GM23338 (cell line): Measurements from ENCODE around the gene FAM9C.

ENCODE experiments used
- CREB1 ChIP-seq: fragments of 250-450 bp; sonication (Bioruptor Pico); IDR thresholded peaks from 2 replicates; pipeline ENCODE4 v1.5.0; 2020; ENCODE audit warnings: low read depth, mild to moderate bottlenecking, moderate library complexity
- EZH2 ChIP-seq: fragments of 200-600 bp; sonication (generic); IDR thresholded peaks from one replicate; pipeline ENCODE4 v1.8.0; 2017; ENCODE audit warnings: antibody characterized with exemption, mild to moderate bottlenecking, low read depth; ENCODE audit not compliant: unreplicated experiment
- EZH2phosphoT487 ChIP-seq: fragments of 200-600 bp; sonication (generic); IDR thresholded peaks from one replicate; pipeline ENCODE4 v1.8.1; 2018; ENCODE audit warnings: antibody characterized with exemption; ENCODE audit not compliant: unreplicated experiment
- JUNB ChIP-seq: IDR thresholded peaks from one replicate; pipeline ENCODE4 v1.6.1; 2016; ENCODE audit warnings: antibody characterized with exemption; ENCODE audit not compliant: unreplicated experiment
- POLR2AphosphoS5 ChIP-seq: IDR thresholded peaks from 2 replicates; pipeline ENCODE4 v1.6.1; 2016; ENCODE audit warnings: antibody characterized with exemption, low read depth
- ZNF114 ChIP-seq: fragments of 250-450 bp; sonication (Bioruptor Pico); IDR thresholded peaks from 2 replicates; pipeline ENCODE4 v1.5.0; 2020; ENCODE audit warnings: mild to moderate bottlenecking, moderate library complexity
- TF ChIP-seq, protein P1 (sequence below), 2 experiments: fragments of 200-600 bp in 1 of 2; sonication (generic) in 1 of 2; conservative IDR thresholded peaks; 2 replicates each; pipeline versions ENCODE4 v1.5.1 to v1.6.1; 2016 to 2017; ENCODE audit warnings: antibody characterized with exemption in 2 of 2, low read depth in 2 of 2, mild to moderate bottlenecking in 2 of 2, moderate library complexity in 1 of 2
- TF ChIP-seq, protein P2 (sequence below): IDR thresholded peaks from one replicate; pipeline ENCODE4 v1.6.1; 2018; ENCODE audit warnings: antibody characterized with exemption; ENCODE audit not compliant: unreplicated experiment
- TF ChIP-seq, protein P3 (sequence below): IDR thresholded peaks from 2 replicates; pipeline ENCODE4 v1.6.1; 2016; ENCODE audit warnings: antibody characterized with exemption

DNA sequence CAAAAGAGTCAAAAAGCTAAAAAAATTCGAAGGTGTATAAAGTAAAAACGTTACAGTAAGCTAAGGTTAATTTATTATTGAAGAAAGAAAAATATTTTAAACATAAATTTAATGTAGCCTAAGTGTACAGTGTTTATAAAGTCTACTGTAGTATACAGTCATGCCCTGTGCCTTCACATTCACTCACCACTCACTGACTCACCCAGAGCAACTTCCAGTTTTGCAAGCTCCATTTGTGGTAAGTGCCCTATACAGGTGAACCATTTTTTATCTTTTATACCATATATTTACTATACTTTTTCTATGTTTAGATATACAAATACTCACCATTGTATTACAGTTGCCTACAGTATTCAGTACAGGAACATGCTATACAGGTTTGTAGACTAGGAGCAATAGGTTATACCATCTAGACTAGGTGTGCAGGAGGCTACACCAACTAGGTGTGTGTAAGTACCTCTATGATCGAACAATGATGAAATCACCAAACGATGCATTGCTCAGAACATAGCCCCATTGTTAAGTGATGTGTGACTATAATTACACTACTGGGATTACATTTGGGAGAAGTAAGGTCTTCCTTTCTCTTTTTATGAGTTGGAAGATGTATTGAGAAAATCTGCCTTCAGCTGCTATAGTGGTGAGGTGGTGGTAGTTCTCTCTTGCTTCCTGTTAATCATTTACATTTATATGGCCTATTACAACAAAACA is 42.3 kb downstream of the FAM9C start:
- TF ChIP-seq, protein P1, sequence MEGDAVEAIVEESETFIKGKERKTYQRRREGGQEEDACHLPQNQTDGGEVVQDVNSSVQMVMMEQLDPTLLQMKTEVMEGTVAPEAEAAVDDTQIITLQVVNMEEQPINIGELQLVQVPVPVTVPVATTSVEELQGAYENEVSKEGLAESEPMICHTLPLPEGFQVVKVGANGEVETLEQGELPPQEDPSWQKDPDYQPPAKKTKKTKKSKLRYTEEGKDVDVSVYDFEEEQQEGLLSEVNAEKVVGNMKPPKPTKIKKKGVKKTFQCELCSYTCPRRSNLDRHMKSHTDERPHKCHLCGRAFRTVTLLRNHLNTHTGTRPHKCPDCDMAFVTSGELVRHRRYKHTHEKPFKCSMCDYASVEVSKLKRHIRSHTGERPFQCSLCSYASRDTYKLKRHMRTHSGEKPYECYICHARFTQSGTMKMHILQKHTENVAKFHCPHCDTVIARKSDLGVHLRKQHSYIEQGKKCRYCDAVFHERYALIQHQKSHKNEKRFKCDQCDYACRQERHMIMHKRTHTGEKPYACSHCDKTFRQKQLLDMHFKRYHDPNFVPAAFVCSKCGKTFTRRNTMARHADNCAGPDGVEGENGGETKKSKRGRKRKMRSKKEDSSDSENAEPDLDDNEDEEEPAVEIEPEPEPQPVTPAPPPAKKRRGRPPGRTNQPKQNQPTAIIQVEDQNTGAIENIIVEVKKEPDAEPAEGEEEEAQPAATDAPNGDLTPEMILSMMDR (conservative IDR thresholded peaks at IDR 0.05; ENCODE audit: low read depth in 2 of 2), result no peak
- TF ChIP-seq EZH2, result no peak
- TF ChIP-seq CREB1, result no peak
- TF ChIP-seq POLR2AphosphoS5, result no peak
- no peak for TF ChIP-seq EZH2phosphoT487
- TF ChIP-seq, protein P2, sequence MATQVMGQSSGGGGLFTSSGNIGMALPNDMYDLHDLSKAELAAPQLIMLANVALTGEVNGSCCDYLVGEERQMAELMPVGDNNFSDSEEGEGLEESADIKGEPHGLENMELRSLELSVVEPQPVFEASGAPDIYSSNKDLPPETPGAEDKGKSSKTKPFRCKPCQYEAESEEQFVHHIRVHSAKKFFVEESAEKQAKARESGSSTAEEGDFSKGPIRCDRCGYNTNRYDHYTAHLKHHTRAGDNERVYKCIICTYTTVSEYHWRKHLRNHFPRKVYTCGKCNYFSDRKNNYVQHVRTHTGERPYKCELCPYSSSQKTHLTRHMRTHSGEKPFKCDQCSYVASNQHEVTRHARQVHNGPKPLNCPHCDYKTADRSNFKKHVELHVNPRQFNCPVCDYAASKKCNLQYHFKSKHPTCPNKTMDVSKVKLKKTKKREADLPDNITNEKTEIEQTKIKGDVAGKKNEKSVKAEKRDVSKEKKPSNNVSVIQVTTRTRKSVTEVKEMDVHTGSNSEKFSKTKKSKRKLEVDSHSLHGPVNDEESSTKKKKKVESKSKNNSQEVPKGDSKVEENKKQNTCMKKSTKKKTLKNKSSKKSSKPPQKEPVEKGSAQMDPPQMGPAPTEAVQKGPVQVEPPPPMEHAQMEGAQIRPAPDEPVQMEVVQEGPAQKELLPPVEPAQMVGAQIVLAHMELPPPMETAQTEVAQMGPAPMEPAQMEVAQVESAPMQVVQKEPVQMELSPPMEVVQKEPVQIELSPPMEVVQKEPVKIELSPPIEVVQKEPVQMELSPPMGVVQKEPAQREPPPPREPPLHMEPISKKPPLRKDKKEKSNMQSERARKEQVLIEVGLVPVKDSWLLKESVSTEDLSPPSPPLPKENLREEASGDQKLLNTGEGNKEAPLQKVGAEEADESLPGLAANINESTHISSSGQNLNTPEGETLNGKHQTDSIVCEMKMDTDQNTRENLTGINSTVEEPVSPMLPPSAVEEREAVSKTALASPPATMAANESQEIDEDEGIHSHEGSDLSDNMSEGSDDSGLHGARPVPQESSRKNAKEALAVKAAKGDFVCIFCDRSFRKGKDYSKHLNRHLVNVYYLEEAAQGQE, result no peak
- no peak for TF ChIP-seq ZNF114
- no peak for TF ChIP-seq JUNB
- TF ChIP-seq, protein P3, sequence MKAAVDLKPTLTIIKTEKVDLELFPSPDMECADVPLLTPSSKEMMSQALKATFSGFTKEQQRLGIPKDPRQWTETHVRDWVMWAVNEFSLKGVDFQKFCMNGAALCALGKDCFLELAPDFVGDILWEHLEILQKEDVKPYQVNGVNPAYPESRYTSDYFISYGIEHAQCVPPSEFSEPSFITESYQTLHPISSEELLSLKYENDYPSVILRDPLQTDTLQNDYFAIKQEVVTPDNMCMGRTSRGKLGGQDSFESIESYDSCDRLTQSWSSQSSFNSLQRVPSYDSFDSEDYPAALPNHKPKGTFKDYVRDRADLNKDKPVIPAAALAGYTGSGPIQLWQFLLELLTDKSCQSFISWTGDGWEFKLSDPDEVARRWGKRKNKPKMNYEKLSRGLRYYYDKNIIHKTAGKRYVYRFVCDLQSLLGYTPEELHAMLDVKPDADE, result no peak
